Activated T-cell treated with anti-CD3 and anti-CD28 coated beads for 48 hours (primary cell): ENCODE data around the gene EDEM1.

Experiments used
- DNase-seq: peaks from one replicate; pipeline ENCODE4 v3.0.0-alpha.2; 2020; ENCODE audit warnings: low read depth

The EDEM1 gene

GRCh38 chr3:5198986-5199731, 11.7 kb downstream of the EDEM1 start:
- no peak for DNase-seq

GRCh38 chr3:5201536-5201935, 14.0 kb downstream of the EDEM1 start:
- no peak for DNase-seq

GRCh38 chr3:5202222-5202621, 14.7 kb downstream of the EDEM1 start:
- no peak for DNase-seq

GRCh38 chr3:5205165-5205941, 17.8 kb downstream of the EDEM1 start:
- peak; percentile 50 for DNase-seq

GRCh38 chr3:5210926-5211325, 23.4 kb downstream of the EDEM1 start:
- DNase-seq, result no peak

- DNase-seq, result no peak
Measured at GRCh38 chr3:5212628-5213573, 25.4 kb downstream of the EDEM1 start.

GRCh38 chr3:5213574-5213966, 26.1 kb downstream of the EDEM1 start:
- no peak for DNase-seq

- no peak for DNase-seq
Measured at GRCh38 chr3:5214352-5214751, 26.8 kb downstream of the EDEM1 start.

- DNase-seq, result no peak
Measured at GRCh38 chr3:5217824-5218595, 30.5 kb downstream of the EDEM1 start.

GRCh38 chr3:5218815-5219214, 31.3 kb downstream of the EDEM1 start:
- DNase-seq, result no peak

- no peak for DNase-seq
Measured at GRCh38 chr3:5219216-5219615, 31.7 kb downstream of the EDEM1 start.

GRCh38 chr3:5220193-5220592, 32.7 kb downstream of the EDEM1 start:
- no peak for DNase-seq

GRCh38 chr3:5220667-5221431, 33.3 kb downstream of the EDEM1 start:
- DNase-seq, result no peak

GRCh38 chr3:5221701-5222100, 34.2 kb downstream of the EDEM1 start:
- no peak for DNase-seq

- DNase-seq, result no peak
Measured at GRCh38 chr3:5222283-5223005, 34.9 kb downstream of the EDEM1 start.

- no peak for DNase-seq
Measured at GRCh38 chr3:5226783-5227182, 39.3 kb downstream of the EDEM1 start.

- no peak for DNase-seq
Measured at GRCh38 chr3:5227812-5228211, 40.3 kb downstream of the EDEM1 start.

- no peak for DNase-seq
Measured at GRCh38 chr3:5229414-5229813, 41.9 kb downstream of the EDEM1 start.

GRCh38 chr3:5231074-5231473, 43.6 kb downstream of the EDEM1 start:
- no peak for DNase-seq

- no peak for DNase-seq
Measured at GRCh38 chr3:5231487-5231886, 44.0 kb downstream of the EDEM1 start.
